Tibial nerve (tissue), 4 donors: Measurements from ENCODE around the gene AHNAK2.

Source experiments
- EP300 ChIP-seq, 2 donors: sonication (generic); formaldehyde crosslinking; IDR thresholded peaks; one replicate each; pipeline ENCODE4 v1.6.1; 2017; ENCODE audit warnings: antibody characterized with exemption in 2 of 2, mild to moderate bottlenecking in 1 of 2
- TF ChIP-seq, protein P1 (sequence below), 5 experiments: fragments of 200-600 bp in 3 of 5; fragments of 450-650 bp in 2 of 5; sonication (generic) in 3 of 5; IDR thresholded peaks; one replicate each; pipeline ENCODE4 v1.5.1; 2016 to 2019; ENCODE audit warnings: antibody characterized with exemption in 5 of 5, mild to moderate bottlenecking in 3 of 5, moderate library complexity in 2 of 5

DNA sequence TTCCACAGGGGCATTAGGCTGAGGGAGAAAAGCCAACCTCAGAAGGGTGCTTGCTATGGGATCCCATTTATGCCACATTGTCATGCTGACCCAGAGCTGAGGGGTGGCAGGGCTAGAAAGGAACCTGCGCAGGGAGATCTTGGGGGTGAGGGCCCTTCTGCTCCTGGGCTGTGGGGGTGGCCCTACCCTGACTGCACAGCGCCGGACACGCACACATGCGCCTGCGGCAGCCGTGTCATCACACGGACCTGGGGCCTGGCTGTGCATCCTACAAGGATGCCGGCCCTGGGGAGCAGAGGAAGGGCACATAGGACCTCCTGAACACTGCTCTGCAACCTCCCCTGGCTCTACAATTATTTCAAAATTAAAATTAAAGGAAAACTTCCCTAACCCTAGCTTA, 35.9 kb upstream of the AHNAK2 start:
- TF ChIP-seq, protein P1, sequence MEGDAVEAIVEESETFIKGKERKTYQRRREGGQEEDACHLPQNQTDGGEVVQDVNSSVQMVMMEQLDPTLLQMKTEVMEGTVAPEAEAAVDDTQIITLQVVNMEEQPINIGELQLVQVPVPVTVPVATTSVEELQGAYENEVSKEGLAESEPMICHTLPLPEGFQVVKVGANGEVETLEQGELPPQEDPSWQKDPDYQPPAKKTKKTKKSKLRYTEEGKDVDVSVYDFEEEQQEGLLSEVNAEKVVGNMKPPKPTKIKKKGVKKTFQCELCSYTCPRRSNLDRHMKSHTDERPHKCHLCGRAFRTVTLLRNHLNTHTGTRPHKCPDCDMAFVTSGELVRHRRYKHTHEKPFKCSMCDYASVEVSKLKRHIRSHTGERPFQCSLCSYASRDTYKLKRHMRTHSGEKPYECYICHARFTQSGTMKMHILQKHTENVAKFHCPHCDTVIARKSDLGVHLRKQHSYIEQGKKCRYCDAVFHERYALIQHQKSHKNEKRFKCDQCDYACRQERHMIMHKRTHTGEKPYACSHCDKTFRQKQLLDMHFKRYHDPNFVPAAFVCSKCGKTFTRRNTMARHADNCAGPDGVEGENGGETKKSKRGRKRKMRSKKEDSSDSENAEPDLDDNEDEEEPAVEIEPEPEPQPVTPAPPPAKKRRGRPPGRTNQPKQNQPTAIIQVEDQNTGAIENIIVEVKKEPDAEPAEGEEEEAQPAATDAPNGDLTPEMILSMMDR (IDR thresholded peaks at IDR 0.05): no peak
- no peak for TF ChIP-seq EP300 (IDR thresholded peaks at IDR 0.05)
